Duodenal mucosa (tissue), 2 donors: ENCODE data around the gene RIPPLY3.
"Not testable (repeated sequence)": the region's sequence is repeated elsewhere in the genome, so short reads cannot be mapped to it uniquely, and the experiment has no call there.

ENCODE experiments used
- H3K27ac ChIP-seq: one replicate; pipeline ENCODE4 v1.7.0; 2013; ENCODE audit warnings: low read depth, low read length
- H3K27me3 ChIP-seq, 2 donors: one replicate each; pipeline ENCODE4 v1.7.0; 2013; ENCODE audit warnings: low read length in 2 of 2, control low read depth in 1 of 2; ENCODE audit not compliant: insufficient read depth in 2 of 2, control insufficient read depth in 1 of 2
- H3K36me3 ChIP-seq, 2 donors: one replicate each; pipeline ENCODE4 v1.7.0; 2013; ENCODE audit warnings: low read length in 2 of 2, control low read depth in 1 of 2; ENCODE audit not compliant: insufficient read depth in 2 of 2, control insufficient read depth in 1 of 2
- H3K4me1 ChIP-seq, 2 donors: one replicate each; pipeline ENCODE4 v1.7.0; 2013; ENCODE audit warnings: low read length in 2 of 2, control low read depth in 1 of 2; ENCODE audit not compliant: insufficient read depth in 2 of 2, control insufficient read depth in 1 of 2
- H3K4me3 ChIP-seq, 2 donors: one replicate each; pipeline ENCODE4 v1.7.0; 2013; ENCODE audit warnings: low read length in 2 of 2, low read depth in 1 of 2
- H3K9ac ChIP-seq, 2 donors: one replicate each; pipeline ENCODE4 v1.7.0; 2013; ENCODE audit warnings: low read length in 2 of 2, low read depth in 1 of 2
- H3K9me3 ChIP-seq, 2 donors: one replicate each; pipeline ENCODE4 v1.7.0; 2013; ENCODE audit warnings: low read length in 2 of 2, control low read depth in 1 of 2; ENCODE audit not compliant: control insufficient read depth in 1 of 2

Gene RIPPLY3

GRCh38 chr21:37017951-37018679 is 11.6 kb downstream of the RIPPLY3 start:
- no peak overlapping the region for H3K4me3 ChIP-seq
- H3K36me3 ChIP-seq = no peaks in the 10 kb centered on the region
- H3K27ac ChIP-seq = no peak overlapping the region
- H3K9ac ChIP-seq = no peak overlapping the region
- no peaks in the 10 kb centered on the region for H3K27me3 ChIP-seq
- H3K9me3 ChIP-seq = no peaks in the 10 kb centered on the region
- no peaks in the 10 kb centered on the region for H3K4me1 ChIP-seq

- Histone ChIP-seq H3K4me1 (no peaks in the 10 kb centered on the region), H3K27me3 (no peaks in the 10 kb centered on the region), H3K9me3 (no peaks in the 10 kb centered on the region), H3K27ac (no peak overlapping the region), H3K9ac (no peak overlapping the region), H3K4me3 (no peak overlapping the region), H3K36me3 (no peaks in the 10 kb centered on the region)
Measured at GRCh38 chr21:37026499-37026898, 20.0 kb downstream of the RIPPLY3 start.

- Histone ChIP-seq H3K27me3 (no peaks in the 10 kb centered on the region), H3K27ac (no peak overlapping the region), H3K9me3 (no peaks in the 10 kb centered on the region), H3K9ac (no peak overlapping the region), H3K4me3 (no peak overlapping the region), H3K4me1 (no peaks in the 10 kb centered on the region), H3K36me3 (no peaks in the 10 kb centered on the region)
Measured at GRCh38 chr21:37028570-37028969, 22.1 kb downstream of the RIPPLY3 start.

GRCh38 chr21:37030864-37031263 is 24.4 kb downstream of the RIPPLY3 start:
- no peaks in the 10 kb centered on the region for H3K27me3 ChIP-seq
- no peak overlapping the region for H3K27ac ChIP-seq
- no peaks in the 10 kb centered on the region for H3K4me1 ChIP-seq
- H3K4me3 ChIP-seq = no peak overlapping the region
- H3K36me3 ChIP-seq = no peaks in the 10 kb centered on the region
- H3K9me3 ChIP-seq = no peaks in the 10 kb centered on the region
- H3K9ac ChIP-seq = no peak overlapping the region

- Histone ChIP-seq H3K36me3 (no peaks in the 10 kb centered on the region), H3K4me3 (no peak overlapping the region), H3K27me3 (no peaks in the 10 kb centered on the region), H3K27ac (no peak overlapping the region), H3K9me3 (no peaks in the 10 kb centered on the region), H3K9ac (no peak overlapping the region), H3K4me1 (no peaks in the 10 kb centered on the region)
Measured at GRCh38 chr21:37032293-37032692, 25.8 kb downstream of the RIPPLY3 start.

GRCh38 chr21:37032877-37033471 is 26.5 kb downstream of the RIPPLY3 start:
- Histone ChIP-seq H3K9me3 (no peaks in the 10 kb centered on the region), H3K36me3 (no peaks in the 10 kb centered on the region), H3K27me3 (no peaks in the 10 kb centered on the region), H3K4me1 (no peaks in the 10 kb centered on the region), H3K27ac (no peak overlapping the region), H3K9ac (no peak overlapping the region), H3K4me3 (no peak overlapping the region)

- H3K4me1 ChIP-seq, H3K27ac ChIP-seq, H3K9me3 ChIP-seq, H3K27me3 ChIP-seq, H3K9ac ChIP-seq, H3K36me3 ChIP-seq, H3K4me3 ChIP-seq: not testable (repeated sequence)
Measured at GRCh38 chr21:37034394-37034793, 27.9 kb downstream of the RIPPLY3 start.

GRCh38 chr21:37036177-37036576 is 29.7 kb downstream of the RIPPLY3 start:
- H3K4me1 ChIP-seq = no peaks in the 10 kb centered on the region
- H3K9ac ChIP-seq = no peak overlapping the region
- no peak overlapping the region for H3K27ac ChIP-seq
- H3K36me3 ChIP-seq = no peaks in the 10 kb centered on the region
- no peak overlapping the region for H3K4me3 ChIP-seq
- H3K9me3 ChIP-seq = no peaks in the 10 kb centered on the region
- no peaks in the 10 kb centered on the region for H3K27me3 ChIP-seq

GRCh38 chr21:37039411-37040075 is 33.0 kb downstream of the RIPPLY3 start:
- Histone ChIP-seq H3K27ac (no peak overlapping the region), H3K27me3 (no peaks in the 10 kb centered on the region), H3K4me1 (no peaks in the 10 kb centered on the region), H3K36me3 (no peaks in the 10 kb centered on the region), H3K9ac (no peak overlapping the region), H3K9me3 (no peaks in the 10 kb centered on the region), H3K4me3 (no peak overlapping the region)

GRCh38 chr21:37040212-37040611 is 33.7 kb downstream of the RIPPLY3 start:
- Histone ChIP-seq H3K4me1 (no peaks in the 10 kb centered on the region), H3K27me3 (no peaks in the 10 kb centered on the region), H3K4me3 (no peak overlapping the region), H3K9me3 (no peaks in the 10 kb centered on the region), H3K9ac (no peak overlapping the region), H3K27ac (no peak overlapping the region), H3K36me3 (no peaks in the 10 kb centered on the region)
